HG02885 (cell line): ENCODE results near the gene OGDHL.
"Not testable (repeated sequence)": the region's sequence is repeated elsewhere in the genome, so short reads cannot be mapped to it uniquely, and the experiment has no call there.

Source experiments
- ATAC-seq: cut with Tn5 transposase; IDR thresholded peaks from one replicate; pipeline ENCODE4 v1.9.1; 2021; ENCODE audit warnings: mild to moderate bottlenecking; ENCODE audit not compliant: unreplicated experiment, poor library complexity

OGDHL gene

GRCh38 chr10:49758249-49758930 is 3.7 kb downstream of the OGDHL start:
- ATAC-seq = no peak

GRCh38 chr10:49756641-49757040 is 5.5 kb downstream of the OGDHL start:
- no peak for ATAC-seq

GRCh38 chr10:49756031-49756430 is 6.1 kb downstream of the OGDHL start:
- no peak for ATAC-seq

GRCh38 chr10:49754951-49755350 is 7.2 kb downstream of the OGDHL start:
- ATAC-seq = not testable (repeated sequence)

- no peak for ATAC-seq
Observed at GRCh38 chr10:49752584-49752983, 9.5 kb downstream of the OGDHL start.

GRCh38 chr10:49751636-49752510 is 10.2 kb downstream of the OGDHL start:
- ATAC-seq = no peak

GRCh38 chr10:49751216-49751615 is 10.9 kb downstream of the OGDHL start:
- ATAC-seq = no peak

- no peak for ATAC-seq
Observed at GRCh38 chr10:49750546-49750945, 11.6 kb downstream of the OGDHL start.

GRCh38 chr10:49749556-49750491 is 12.3 kb downstream of the OGDHL start:
- ATAC-seq = no peak

GRCh38 chr10:49749144-49749543 is 13.0 kb downstream of the OGDHL start:
- ATAC-seq = no peak

GRCh38 chr10:49748006-49748405 is 14.1 kb downstream of the OGDHL start:
- no peak for ATAC-seq

GRCh38 chr10:49747303-49747646 is 14.8 kb downstream of the OGDHL start:
- ATAC-seq = no peak

GRCh38 chr10:49746626-49747302 is 15.4 kb downstream of the OGDHL start:
- no peak for ATAC-seq

GRCh38 chr10:49745756-49746155 is 16.4 kb downstream of the OGDHL start:
- ATAC-seq = no peak

- ATAC-seq = no peak
Observed at GRCh38 chr10:49744924-49745605, 17.1 kb downstream of the OGDHL start.

- ATAC-seq = no peak
Observed at GRCh38 chr10:49744091-49744685, 17.9 kb downstream of the OGDHL start.

GRCh38 chr10:49743464-49744075 is 18.6 kb downstream of the OGDHL start:
- no peak for ATAC-seq

GRCh38 chr10:49742683-49743463 is 19.2 kb downstream of the OGDHL start:
- ATAC-seq = no peak
